Neural cell (in vitro differentiated cells): Measurements from ENCODE around the gene TUBE1. TPM values are rescaled to one million over a fixed set of nuclear protein-coding genes. Genes with fewer than 3 reads are reported as not detected.

Experiments used
- H2AFZ ChIP-seq: fragments of 200-600, 300-800 bp; sonication (generic), shearing (Covaris generic); 2 replicates; pipeline ENCODE4 v1.6.0; 2014; ENCODE audit warnings: low read depth, mild to moderate bottlenecking, antibody characterized with exemption, low read length, moderate library complexity
- H3F3A ChIP-seq: fragments of 200-600 bp; shearing (Covaris generic); 2 replicates; pipeline ENCODE4 v1.6.1; 2016; ENCODE audit warnings: mild to moderate bottlenecking, moderate library complexity, mixed read lengths, antibody characterized with exemption, low read length; ENCODE audit not compliant: insufficient read depth, poor library complexity, severe bottlenecking
- H3K27ac ChIP-seq: fragments of 200-600, 300-800 bp; sonication (generic), shearing (Covaris generic); 2 replicates; pipeline ENCODE4 v1.5.1; 2014; ENCODE audit warnings: mild to moderate bottlenecking, low read length, moderate library complexity
- H3K27me3 ChIP-seq: fragments of 300-800, 200-600 bp; sonication (generic), shearing (Covaris generic); 2 replicates; pipeline ENCODE4 v1.6.0; 2014; ENCODE audit warnings: mild to moderate bottlenecking, low read depth, low read length, moderate library complexity; ENCODE audit not compliant: insufficient read depth
- H3K36me3 ChIP-seq: fragments of 300-800, 200-600 bp; sonication (generic), shearing (Covaris generic); 2 replicates; pipeline ENCODE4 v1.5.1; 2014; ENCODE audit warnings: mild to moderate bottlenecking, antibody characterized with exemption, low read length, moderate library complexity; ENCODE audit not compliant: insufficient read depth
- H3K4me2 ChIP-seq: fragments of 300-800, 200-600 bp; sonication (generic), shearing (Covaris generic); 2 replicates; pipeline ENCODE4 v1.6.0; 2014; ENCODE audit warnings: mild to moderate bottlenecking, low read length
- H3K4me3 ChIP-seq: fragments of 300-800, 200-600 bp; sonication (generic), shearing (Covaris generic); 2 replicates; pipeline ENCODE4 v1.5.1; 2014; ENCODE audit warnings: mild to moderate bottlenecking, low read length, moderate library complexity
- H3K79me2 ChIP-seq: fragments of 200-600 bp; shearing (Covaris generic); replicated peaks from 2 replicates; pipeline ENCODE4 v1.6.0; 2014; ENCODE audit warnings: mild to moderate bottlenecking, low read length, moderate library complexity; ENCODE audit not compliant: insufficient read depth
- H3K9ac ChIP-seq: fragments of 300-800, 200-600 bp; sonication (generic), shearing (Covaris generic); 2 replicates; pipeline ENCODE4 v1.6.1; 2016; ENCODE audit warnings: mild to moderate bottlenecking, low read length, mixed read lengths
- H3K9me2 ChIP-seq: fragments of 200-600 bp; shearing (Covaris generic); 2 replicates; pipeline ENCODE4 v1.6.1; 2016; ENCODE audit warnings: mild to moderate bottlenecking, low read length, mixed read lengths; ENCODE audit not compliant: insufficient read depth
- H3K9me3 ChIP-seq: fragments of 200-600, 300-800 bp; sonication (generic), shearing (Covaris generic); 2 replicates; pipeline ENCODE4 v1.6.1; 2016; ENCODE audit warnings: mild to moderate bottlenecking, mixed run types, low read length, moderate library complexity, mixed read lengths
- H4K20me1 ChIP-seq: fragments of 200-600 bp; shearing (Covaris generic); 2 replicates; pipeline ENCODE4 v1.6.1; 2016; ENCODE audit warnings: mild to moderate bottlenecking, mixed run types; ENCODE audit not compliant: insufficient read depth
- CTCF ChIP-seq: fragments of 450-650 bp; IDR thresholded peaks from 2 replicates; pipeline ENCODE4 v1.5.1; 2014; ENCODE audit warnings: antibody characterized with exemption, mild to moderate bottlenecking, moderate library complexity; ENCODE audit not compliant: poor library complexity, severe bottlenecking
- EP300 ChIP-seq: fragments of 450-650 bp; conservative IDR thresholded peaks from 2 replicates; pipeline ENCODE4 v1.6.1; 2014; ENCODE audit warnings: antibody characterized with exemption, mild to moderate bottlenecking, moderate library complexity; ENCODE audit not compliant: poor library complexity, severe bottlenecking
- EZH2 ChIP-seq: fragments of 200-600, 300-800 bp; shearing (Covaris generic), sonication (generic); IDR thresholded peaks from 2 replicates; pipeline ENCODE4 v1.6.1; 2014; ENCODE audit warnings: antibody characterized with exemption, low read length, borderline replicate concordance, mild to moderate bottlenecking; ENCODE audit not compliant: insufficient read depth, poor library complexity, severe bottlenecking
- MXI1 ChIP-seq: fragments of 450-650 bp; conservative IDR thresholded peaks from 2 replicates; pipeline ENCODE4 v1.6.1; 2014; ENCODE audit warnings: antibody characterized with exemption, mild to moderate bottlenecking; ENCODE audit not compliant: poor library complexity, severe bottlenecking
- POLR2AphosphoS5 ChIP-seq: IDR thresholded peaks from 2 replicates; pipeline ENCODE4 v1.6.1; 2012
- RAD21 ChIP-seq: fragments of 450-650 bp; conservative IDR thresholded peaks from 2 replicates; pipeline ENCODE4 v1.6.1; 2014; ENCODE audit warnings: antibody characterized with exemption, mild to moderate bottlenecking, moderate library complexity
- SMC3 ChIP-seq: fragments of 450-650 bp; conservative IDR thresholded peaks from 2 replicates; pipeline ENCODE4 v1.6.1; 2014; ENCODE audit warnings: antibody characterized with exemption, mild to moderate bottlenecking, moderate library complexity; ENCODE audit not compliant: poor library complexity
- polyA plus RNA-seq: library from polyadenylated mRNA; depleted of rRNA; stranded (reverse); fragments of >200 nt; gene quantifications from 2 replicates; pipeline ENCODE4 v1.2.3, GENCODE V29; 2014
- TF ChIP-seq, protein P1 (sequence below): IDR thresholded peaks from 2 replicates; pipeline ENCODE4 v1.6.1; 2012; ENCODE audit warnings: borderline replicate concordance

The TUBE1 gene
- polyA plus RNA-seq, 1 donor from 2014 or later = 180 TPM

DNA sequence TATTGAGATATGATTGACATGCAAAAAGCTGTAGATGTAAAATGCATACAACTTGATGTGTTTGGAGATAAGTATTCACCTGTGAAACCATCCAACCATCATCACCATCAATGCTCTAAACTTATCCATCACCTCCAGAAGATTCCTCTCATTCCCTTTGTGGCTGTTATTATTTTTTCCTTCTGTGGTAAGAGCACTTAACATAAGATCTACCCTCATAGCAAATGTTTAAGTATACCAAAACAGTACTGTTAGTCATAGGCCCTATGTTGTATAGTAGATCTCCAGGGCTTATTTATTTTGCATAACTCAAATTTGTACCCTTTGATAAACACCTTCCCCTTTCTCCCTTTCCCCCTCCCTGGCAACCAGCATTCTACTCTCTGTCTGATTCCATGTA is 64.5 kb downstream of the TUBE1 start:
- Histone ChIP-seq H3K27ac (no peak overlapping the region), H3K79me2 (no peaks in the 10 kb centered on the region), H3K9me2 (no peaks in the 10 kb centered on the region), H3K9me3 (peaks cover 6% of the 10 kb centered on the region), H3K27me3 (no peaks in the 10 kb centered on the region), H3K4me3 (no peak overlapping the region), H4K20me1 (no peaks in the 10 kb centered on the region), H3K4me2 (no peak overlapping the region), H2AFZ (no peak overlapping the region), H3K36me3 (no peaks in the 10 kb centered on the region), H3F3A (no peaks in the 10 kb centered on the region), H3K9ac (no peak overlapping the region)
- TF ChIP-seq RAD21 = no peak
- no peak for TF ChIP-seq EP300
- TF ChIP-seq EZH2 = no peak
- TF ChIP-seq, protein P1, sequence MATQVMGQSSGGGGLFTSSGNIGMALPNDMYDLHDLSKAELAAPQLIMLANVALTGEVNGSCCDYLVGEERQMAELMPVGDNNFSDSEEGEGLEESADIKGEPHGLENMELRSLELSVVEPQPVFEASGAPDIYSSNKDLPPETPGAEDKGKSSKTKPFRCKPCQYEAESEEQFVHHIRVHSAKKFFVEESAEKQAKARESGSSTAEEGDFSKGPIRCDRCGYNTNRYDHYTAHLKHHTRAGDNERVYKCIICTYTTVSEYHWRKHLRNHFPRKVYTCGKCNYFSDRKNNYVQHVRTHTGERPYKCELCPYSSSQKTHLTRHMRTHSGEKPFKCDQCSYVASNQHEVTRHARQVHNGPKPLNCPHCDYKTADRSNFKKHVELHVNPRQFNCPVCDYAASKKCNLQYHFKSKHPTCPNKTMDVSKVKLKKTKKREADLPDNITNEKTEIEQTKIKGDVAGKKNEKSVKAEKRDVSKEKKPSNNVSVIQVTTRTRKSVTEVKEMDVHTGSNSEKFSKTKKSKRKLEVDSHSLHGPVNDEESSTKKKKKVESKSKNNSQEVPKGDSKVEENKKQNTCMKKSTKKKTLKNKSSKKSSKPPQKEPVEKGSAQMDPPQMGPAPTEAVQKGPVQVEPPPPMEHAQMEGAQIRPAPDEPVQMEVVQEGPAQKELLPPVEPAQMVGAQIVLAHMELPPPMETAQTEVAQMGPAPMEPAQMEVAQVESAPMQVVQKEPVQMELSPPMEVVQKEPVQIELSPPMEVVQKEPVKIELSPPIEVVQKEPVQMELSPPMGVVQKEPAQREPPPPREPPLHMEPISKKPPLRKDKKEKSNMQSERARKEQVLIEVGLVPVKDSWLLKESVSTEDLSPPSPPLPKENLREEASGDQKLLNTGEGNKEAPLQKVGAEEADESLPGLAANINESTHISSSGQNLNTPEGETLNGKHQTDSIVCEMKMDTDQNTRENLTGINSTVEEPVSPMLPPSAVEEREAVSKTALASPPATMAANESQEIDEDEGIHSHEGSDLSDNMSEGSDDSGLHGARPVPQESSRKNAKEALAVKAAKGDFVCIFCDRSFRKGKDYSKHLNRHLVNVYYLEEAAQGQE = no peak
- no peak for TF ChIP-seq POLR2AphosphoS5
- TF ChIP-seq SMC3 = no peak
- no peak for TF ChIP-seq MXI1
- no peak for TF ChIP-seq CTCF

DNA sequence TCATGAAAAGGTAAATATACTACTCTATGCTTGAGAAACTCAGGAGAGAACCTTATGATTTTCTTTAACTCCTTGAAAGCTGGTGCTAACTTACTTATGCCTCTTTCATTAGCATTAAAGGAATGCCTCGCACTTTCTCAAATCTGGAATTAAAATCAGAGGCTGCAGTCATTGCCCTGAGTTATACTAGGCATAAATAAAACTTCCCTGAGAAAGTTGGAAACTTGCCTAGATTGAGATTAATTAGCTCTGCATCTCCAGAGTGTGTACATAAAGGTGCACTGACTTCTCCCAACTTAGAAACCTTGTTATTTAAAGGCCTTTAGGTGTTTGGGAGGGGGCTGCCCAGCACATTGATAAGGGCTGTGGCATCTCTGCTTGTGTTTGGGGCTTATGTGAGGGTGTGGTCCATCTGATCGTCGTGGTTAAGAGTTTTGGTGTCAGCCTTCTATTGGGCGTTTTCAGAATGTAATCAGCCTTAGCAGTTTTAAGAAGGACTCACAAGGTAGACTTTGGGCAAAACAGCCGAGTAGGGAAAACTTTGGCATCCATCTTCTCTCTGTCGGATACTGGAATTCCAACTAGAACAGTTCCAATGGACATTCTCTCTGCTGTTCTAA is 65.5 kb downstream of the TUBE1 start:
- no peak overlapping the region for H3K4me2 ChIP-seq
- H3K79me2 ChIP-seq = no peaks in the 10 kb centered on the region
- H3K9me2 ChIP-seq = no peaks in the 10 kb centered on the region
- no peak overlapping the region for H3K27ac ChIP-seq
- no peaks in the 10 kb centered on the region for H3K27me3 ChIP-seq
- H2AFZ ChIP-seq = no peak overlapping the region
- no peak for TF ChIP-seq CTCF
- TF ChIP-seq, protein P1 = no peak
- H3K9ac ChIP-seq = no peak overlapping the region
- peaks cover 6% of the 10 kb centered on the region for H3K9me3 ChIP-seq
- no peaks in the 10 kb centered on the region for H4K20me1 ChIP-seq
- H3K4me3 ChIP-seq = no peak overlapping the region
- no peaks in the 10 kb centered on the region for H3K36me3 ChIP-seq
- H3F3A ChIP-seq = no peaks in the 10 kb centered on the region
